ENCODE results near the gene LIN52.
A peak's percentile ranks its signal among the peaks of the same experiment; 100 is the strongest.

The LIN52 gene

GRCh38 chr14:74065746-74066575 is 18.8 kb upstream of the LIN52 start:
- Histone ChIP-seq H3K9ac (ENCODE audit: low read length) (no peak overlapping the region), H3K9me3 (ENCODE audit: control insufficient read depth, low read length) (no peaks in the 10 kb centered on the region), H3K36me3 (ENCODE audit: control insufficient read depth, insufficient read depth, low read length, severe bottlenecking) (peaks cover 20% of the 10 kb centered on the region), H3K4me1 (ENCODE audit: control insufficient read depth, insufficient read depth, low read length) (peaks cover 15% of the 10 kb centered on the region), H3K4me3 (ENCODE audit: low read length) (no peak overlapping the region), H3K27me3 (replicated peaks; ENCODE audit: control insufficient read depth, insufficient read depth, low read length) (no peaks in the 10 kb centered on the region)
- peak; percentile 34 for DNase-seq (ENCODE audit: low read depth)

DNA sequence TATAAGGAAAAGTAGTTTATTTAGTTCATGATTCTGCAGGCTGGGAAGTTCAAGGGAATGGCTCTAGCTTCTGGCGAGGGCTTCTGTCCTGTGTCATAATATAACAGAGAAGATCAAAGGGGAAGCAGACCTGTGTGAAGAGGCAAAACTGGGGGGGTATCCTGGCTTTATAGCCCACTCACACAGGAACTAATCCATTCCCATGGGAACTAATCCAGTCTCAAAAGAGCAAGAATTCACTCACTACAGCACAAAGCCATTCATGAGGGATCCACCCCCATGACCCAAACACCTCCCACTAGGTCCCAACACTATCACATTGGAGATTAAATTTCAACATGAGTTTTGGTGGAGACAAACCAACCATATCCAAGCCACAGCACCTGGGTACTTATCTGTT is 7.4 kb upstream of the LIN52 start:
- Histone ChIP-seq H3K36me3 (ENCODE audit: control insufficient read depth, insufficient read depth, low read length, severe bottlenecking) (peaks cover 3% of the 10 kb centered on the region), H3K4me1 (ENCODE audit: control insufficient read depth, insufficient read depth, low read length) (no peaks in the 10 kb centered on the region), H3K4me3 (ENCODE audit: low read length) (no peak overlapping the region), H3K9me3 (ENCODE audit: control insufficient read depth, low read length) (no peaks in the 10 kb centered on the region), H3K9ac (ENCODE audit: low read length) (no peak overlapping the region), H3K27me3 (replicated peaks; ENCODE audit: control insufficient read depth, insufficient read depth, low read length) (no peaks in the 10 kb centered on the region)
- DNase-seq (ENCODE audit: low read depth), result no peak

DNA sequence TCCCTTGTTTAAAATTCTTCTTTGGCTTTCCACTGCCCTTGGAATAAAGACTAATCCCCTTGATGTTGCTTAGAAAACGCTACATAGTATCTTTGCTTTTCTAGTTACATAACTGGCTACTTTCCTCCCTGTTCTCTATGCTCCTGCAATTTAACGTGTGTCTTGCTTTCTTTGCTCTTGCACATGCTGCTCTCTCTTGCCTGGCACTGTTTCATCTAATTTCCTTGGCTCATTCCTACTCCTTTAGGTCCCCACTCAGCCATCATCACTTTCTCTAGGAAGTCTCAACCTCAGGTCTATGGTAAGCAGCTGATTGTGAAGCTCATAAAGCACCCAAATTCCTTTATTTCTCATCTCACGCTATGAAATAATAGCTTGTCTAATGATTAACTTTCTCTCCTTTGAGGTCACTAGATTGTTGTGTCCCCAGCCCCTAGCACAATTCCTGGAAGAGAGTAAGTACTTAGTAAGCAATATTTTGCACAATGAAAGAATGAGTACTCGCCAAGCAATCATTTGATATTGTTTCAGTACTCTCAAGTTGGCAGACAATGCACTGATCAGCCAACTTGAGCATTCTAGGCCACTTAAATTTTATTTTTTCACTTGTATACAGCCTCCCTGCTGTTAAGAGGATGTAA is 3.8 kb upstream of the LIN52 start:
- no peak for DNase-seq (ENCODE audit: low read depth)
- Histone ChIP-seq H3K4me3 (ENCODE audit: low read length) (no peak overlapping the region), H3K36me3 (ENCODE audit: control insufficient read depth, insufficient read depth, low read length, severe bottlenecking) (no peaks in the 10 kb centered on the region)

DNA sequence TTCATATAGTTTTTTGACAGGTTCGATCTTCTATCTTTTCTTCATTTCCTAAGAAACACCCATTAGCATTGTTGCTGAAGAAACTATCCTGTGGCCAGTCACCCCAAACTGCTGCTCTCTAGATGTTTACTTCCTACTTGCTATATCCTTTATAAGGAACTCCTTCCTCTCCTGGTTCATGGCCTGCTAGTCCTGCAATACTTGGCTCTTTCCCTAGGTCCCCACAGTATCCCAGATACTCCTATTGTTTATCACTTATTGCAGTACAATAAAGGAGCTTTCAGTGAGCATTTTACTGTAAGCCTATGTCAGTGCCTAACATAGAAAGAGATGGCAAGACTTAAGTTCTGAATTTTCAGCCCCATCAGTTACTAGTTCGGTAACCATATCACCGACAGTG is 3.3 kb upstream of the LIN52 start:
- H3K4me1 ChIP-seq (ENCODE audit: control insufficient read depth, insufficient read depth, low read length), result peaks cover 22% of the 10 kb centered on the region
- no peaks in the 10 kb centered on the region for H3K36me3 ChIP-seq (ENCODE audit: control insufficient read depth, insufficient read depth, low read length, severe bottlenecking)
- H3K9ac ChIP-seq (ENCODE audit: low read length), result no peak overlapping the region
- H3K9me3 ChIP-seq (ENCODE audit: control insufficient read depth, low read length), result no peaks in the 10 kb centered on the region
- no peaks in the 10 kb centered on the region for H3K27me3 ChIP-seq (replicated peaks; ENCODE audit: control insufficient read depth, insufficient read depth, low read length)
- H3K4me3 ChIP-seq (ENCODE audit: low read length), result no peak overlapping the region
- no peak for DNase-seq (ENCODE audit: low read depth)

More for the DNA sequence above, 3.8 kb upstream of the LIN52 start:
- Histone ChIP-seq H3K27me3 (replicated peaks; ENCODE audit: control insufficient read depth, insufficient read depth, low read length) (no peaks in the 10 kb centered on the region), H3K4me1 (ENCODE audit: control insufficient read depth, insufficient read depth, low read length) (peaks cover 21% of the 10 kb centered on the region), H3K9ac (ENCODE audit: low read length) (no peak overlapping the region), H3K9me3 (ENCODE audit: control insufficient read depth, low read length) (no peaks in the 10 kb centered on the region)

DNA sequence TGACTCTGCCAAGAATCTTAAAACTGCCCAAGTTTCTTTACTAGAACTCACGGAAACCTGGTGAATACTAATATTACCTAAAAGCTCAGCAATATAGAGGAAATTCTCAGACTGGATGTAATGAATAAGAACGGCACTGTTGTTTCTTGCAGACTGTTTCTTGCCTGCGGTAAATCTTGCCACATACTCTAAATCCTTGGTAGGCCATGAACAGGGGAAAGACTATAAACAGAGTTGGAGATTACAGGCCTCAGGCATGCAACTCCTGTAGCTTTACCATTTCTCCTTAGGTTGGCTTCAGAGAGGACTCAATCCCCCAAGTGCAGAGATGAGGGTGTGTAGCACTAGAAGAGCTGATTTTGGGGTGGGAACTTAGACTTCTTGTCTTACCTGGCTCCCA is 1.6 kb upstream of the LIN52 start:
- H3K27me3 ChIP-seq (replicated peaks; ENCODE audit: control insufficient read depth, insufficient read depth, low read length), result no peaks in the 10 kb centered on the region
- H3K4me3 ChIP-seq (ENCODE audit: low read length), result peak overlapping the region; percentile 94
- no peaks in the 10 kb centered on the region for H3K9me3 ChIP-seq (ENCODE audit: control insufficient read depth, low read length)
- no peak for DNase-seq (ENCODE audit: low read depth)
- H3K36me3 ChIP-seq (ENCODE audit: control insufficient read depth, insufficient read depth, low read length, severe bottlenecking), result no peaks in the 10 kb centered on the region
- no peak overlapping the region for H3K9ac ChIP-seq (ENCODE audit: low read length)
- peaks cover 22% of the 10 kb centered on the region for H3K4me1 ChIP-seq (ENCODE audit: control insufficient read depth, insufficient read depth, low read length)

GRCh38 chr14:74083784-74084276 is 926 bp upstream of the LIN52 start:
- Histone ChIP-seq H3K4me1 (ENCODE audit: control insufficient read depth, insufficient read depth, low read length) (peaks cover 22% of the 10 kb centered on the region), H3K36me3 (ENCODE audit: control insufficient read depth, insufficient read depth, low read length, severe bottlenecking) (no peaks in the 10 kb centered on the region)
- DNase-seq (ENCODE audit: low read depth), result no peak

GRCh38 chr14:74085047-74085637 is 386 bp downstream of the LIN52 start:
- peak overlapping the region; percentile 93 for H3K4me3 ChIP-seq (ENCODE audit: low read length)
- peak; percentile 71 for DNase-seq (ENCODE audit: low read depth)
- H3K9me3 ChIP-seq (ENCODE audit: control insufficient read depth, low read length), result no peaks in the 10 kb centered on the region
- peak overlapping the region; percentile 84 for H3K9ac ChIP-seq (ENCODE audit: low read length)
- no peaks in the 10 kb centered on the region for H3K36me3 ChIP-seq (ENCODE audit: control insufficient read depth, insufficient read depth, low read length, severe bottlenecking)
- no peaks in the 10 kb centered on the region for H3K27me3 ChIP-seq (replicated peaks; ENCODE audit: control insufficient read depth, insufficient read depth, low read length)
- peaks cover 22% of the 10 kb centered on the region for H3K4me1 ChIP-seq (ENCODE audit: control insufficient read depth, insufficient read depth, low read length)

More at GRCh38 chr14:74083784-74084276, 926 bp upstream of the LIN52 start:
- H3K4me3 ChIP-seq (ENCODE audit: low read length), result peak overlapping the region; percentile 94
- no peaks in the 10 kb centered on the region for H3K9me3 ChIP-seq (ENCODE audit: control insufficient read depth, low read length)
- H3K27me3 ChIP-seq (replicated peaks; ENCODE audit: control insufficient read depth, insufficient read depth, low read length), result no peaks in the 10 kb centered on the region
- H3K9ac ChIP-seq (ENCODE audit: low read length), result peak overlapping the region; percentile 89

- Histone ChIP-seq H3K4me1 (ENCODE audit: control insufficient read depth, insufficient read depth, low read length) (peaks cover 22% of the 10 kb centered on the region), H3K9ac (ENCODE audit: low read length) (peak overlapping the region; percentile 84), H3K27me3 (replicated peaks; ENCODE audit: control insufficient read depth, insufficient read depth, low read length) (no peaks in the 10 kb centered on the region), H3K36me3 (ENCODE audit: control insufficient read depth, insufficient read depth, low read length, severe bottlenecking) (no peaks in the 10 kb centered on the region), H3K4me3 (ENCODE audit: low read length) (peak overlapping the region; percentile 93), H3K9me3 (ENCODE audit: control insufficient read depth, low read length) (no peaks in the 10 kb centered on the region)
- no peak for DNase-seq (ENCODE audit: low read depth)
Observed at GRCh38 chr14:74085828-74086227, 1.1 kb downstream of the LIN52 start.

DNA sequence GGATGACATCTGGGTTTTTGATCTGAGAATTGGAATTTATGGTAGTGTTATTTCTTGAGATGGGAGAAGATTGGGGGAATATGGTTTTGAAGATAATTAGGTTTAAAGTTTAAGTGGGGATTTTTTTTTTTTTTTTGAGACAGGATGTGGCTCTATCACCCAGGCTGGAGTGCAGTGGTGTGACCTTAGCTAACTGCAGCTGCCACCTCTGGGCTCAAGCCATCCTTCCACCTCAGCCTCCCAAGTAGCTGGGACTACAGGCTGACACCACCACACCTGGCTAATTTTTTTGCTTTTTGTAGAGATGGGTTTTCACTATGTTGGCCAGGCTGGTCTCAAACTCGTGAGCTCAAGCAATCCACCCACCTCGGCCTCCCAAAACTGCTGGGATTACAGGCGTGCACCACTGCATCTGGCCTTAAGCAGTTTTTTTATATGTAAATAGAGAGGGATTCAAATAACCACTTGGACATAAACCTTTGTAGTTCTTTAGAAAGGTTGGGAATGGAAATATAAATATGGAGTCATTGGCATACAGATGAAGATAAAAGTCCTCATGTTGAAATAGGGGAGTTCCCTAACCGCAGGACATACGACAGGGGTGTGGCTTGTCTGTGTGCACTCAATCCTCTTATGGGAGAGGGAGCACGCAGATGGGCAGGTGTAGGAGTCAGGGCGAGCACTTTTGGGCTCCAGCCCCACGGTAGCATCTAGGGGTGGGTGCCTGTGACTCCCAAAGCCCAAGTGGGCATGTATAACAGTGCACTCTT is 4.7 kb downstream of the LIN52 start:
- Histone ChIP-seq H3K27me3 (replicated peaks; ENCODE audit: control insufficient read depth, insufficient read depth, low read length) (no peaks in the 10 kb centered on the region), H3K36me3 (ENCODE audit: control insufficient read depth, insufficient read depth, low read length, severe bottlenecking) (peaks cover 3% of the 10 kb centered on the region), H3K4me1 (ENCODE audit: control insufficient read depth, insufficient read depth, low read length) (peaks cover 9% of the 10 kb centered on the region), H3K9me3 (ENCODE audit: control insufficient read depth, low read length) (no peaks in the 10 kb centered on the region), H3K4me3 (ENCODE audit: low read length) (no peak overlapping the region), H3K9ac (ENCODE audit: low read length) (no peak overlapping the region)
- no peak for DNase-seq (ENCODE audit: low read depth)

DNA sequence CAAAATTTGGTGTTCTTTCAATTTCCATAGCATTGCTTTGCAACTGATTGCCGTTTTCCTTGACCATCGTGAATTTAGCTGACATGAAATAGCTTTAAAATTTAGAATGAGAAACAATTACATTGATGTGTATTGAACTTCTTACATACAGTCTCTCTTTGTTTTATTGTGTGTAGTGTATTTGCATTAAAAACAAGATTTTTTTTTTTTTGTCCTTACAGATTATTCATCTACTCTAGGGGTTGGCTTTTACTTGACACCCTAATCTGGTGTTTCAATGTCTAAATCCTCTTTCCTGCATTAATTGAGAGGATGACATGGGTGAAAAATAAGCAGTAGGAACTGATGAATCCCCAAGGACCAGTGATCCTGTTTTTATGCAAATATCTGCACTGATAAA is 20.6 kb downstream of the LIN52 start:
- no peak for DNase-seq (ENCODE audit: low read depth)
- no peak overlapping the region for H3K9ac ChIP-seq (ENCODE audit: low read length)
- H3K36me3 ChIP-seq (ENCODE audit: control insufficient read depth, insufficient read depth, low read length, severe bottlenecking), result peaks cover 4% of the 10 kb centered on the region
- no peaks in the 10 kb centered on the region for H3K9me3 ChIP-seq (ENCODE audit: control insufficient read depth, low read length)
- no peak overlapping the region for H3K4me3 ChIP-seq (ENCODE audit: low read length)
- H3K4me1 ChIP-seq (ENCODE audit: control insufficient read depth, insufficient read depth, low read length), result peaks cover 9% of the 10 kb centered on the region
- H3K27me3 ChIP-seq (replicated peaks; ENCODE audit: control insufficient read depth, insufficient read depth, low read length), result no peaks in the 10 kb centered on the region

DNA sequence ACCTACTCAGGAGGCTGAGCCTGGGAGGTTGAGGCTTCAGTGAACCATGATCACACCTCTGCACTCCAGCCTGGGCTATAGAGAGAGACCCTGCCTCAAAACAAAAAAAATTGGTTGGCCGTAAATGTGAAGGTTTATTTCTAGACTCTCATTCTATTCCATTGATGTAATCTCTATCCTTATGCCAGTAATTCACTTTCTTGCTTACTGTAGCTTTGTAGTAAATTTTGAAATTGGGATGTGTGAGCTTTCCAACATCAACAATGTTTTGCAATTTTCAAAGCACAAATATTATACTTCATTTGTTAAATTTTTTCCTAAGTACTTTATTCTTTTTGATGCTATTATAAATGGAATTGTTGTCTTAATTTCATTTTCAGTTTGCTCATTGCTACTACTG is 24.6 kb downstream of the LIN52 start:
- Histone ChIP-seq H3K9ac (ENCODE audit: low read length) (no peak overlapping the region), H3K36me3 (ENCODE audit: control insufficient read depth, insufficient read depth, low read length, severe bottlenecking) (no peaks in the 10 kb centered on the region), H3K9me3 (ENCODE audit: control insufficient read depth, low read length) (no peaks in the 10 kb centered on the region), H3K4me1 (ENCODE audit: control insufficient read depth, insufficient read depth, low read length) (peaks cover 9% of the 10 kb centered on the region), H3K27me3 (replicated peaks; ENCODE audit: control insufficient read depth, insufficient read depth, low read length) (no peaks in the 10 kb centered on the region), H3K4me3 (ENCODE audit: low read length) (no peak overlapping the region)
- peak; percentile 65 for DNase-seq (ENCODE audit: low read depth)

Measured in adipocyte (in vitro differentiated cells).